Activated CD8-positive, alpha-beta memory T cell treated with anti-CD3 and anti-CD28 coated beads, Interleukin-2, amount 50 U/mL, for 24 hours (primary cell): Measurements from ENCODE around the gene TP53I11.

Experiments
- DNase-seq: peaks from one replicate; pipeline ENCODE4 v3.0.0-alpha.2; 2020; ENCODE audit errors: extremely low read depth

The TP53I11 gene

DNA sequence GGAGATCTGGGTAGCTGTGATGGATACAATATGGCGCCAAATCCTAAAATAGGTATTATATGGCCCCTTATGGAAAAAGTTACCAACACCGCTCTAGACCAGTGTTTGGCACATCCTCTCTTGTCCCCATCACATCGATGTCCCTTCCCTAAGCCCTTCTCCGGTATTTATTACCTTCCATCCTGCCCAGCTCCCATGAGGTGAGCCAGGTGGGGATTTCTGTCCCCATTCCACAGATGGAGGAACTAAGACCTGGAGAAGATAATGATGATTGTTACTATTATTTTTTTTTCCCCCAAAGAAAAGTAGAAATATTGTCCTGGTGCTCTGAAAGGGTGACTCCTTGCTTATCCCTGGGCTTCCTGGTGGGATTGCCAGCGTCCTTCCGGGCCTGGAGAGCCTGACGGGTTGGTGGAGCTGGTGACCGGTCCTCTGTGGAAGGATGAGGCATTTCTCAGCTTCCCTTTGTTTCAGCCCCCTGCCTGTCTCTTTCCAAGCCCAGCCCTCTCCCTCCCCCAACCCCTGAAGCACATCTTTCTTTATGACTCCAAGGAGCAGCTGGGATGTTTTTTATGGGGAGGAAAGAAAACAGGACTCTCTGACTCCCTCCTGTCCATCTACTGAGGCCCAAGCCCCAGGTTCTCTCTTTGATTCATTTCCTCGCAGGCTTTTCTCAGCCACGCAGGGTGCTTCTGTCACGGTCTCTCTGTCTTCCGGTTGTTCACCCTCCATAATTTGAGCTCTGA lies 65.4 kb downstream of the TP53I11 start:
- no peak for DNase-seq

DNA sequence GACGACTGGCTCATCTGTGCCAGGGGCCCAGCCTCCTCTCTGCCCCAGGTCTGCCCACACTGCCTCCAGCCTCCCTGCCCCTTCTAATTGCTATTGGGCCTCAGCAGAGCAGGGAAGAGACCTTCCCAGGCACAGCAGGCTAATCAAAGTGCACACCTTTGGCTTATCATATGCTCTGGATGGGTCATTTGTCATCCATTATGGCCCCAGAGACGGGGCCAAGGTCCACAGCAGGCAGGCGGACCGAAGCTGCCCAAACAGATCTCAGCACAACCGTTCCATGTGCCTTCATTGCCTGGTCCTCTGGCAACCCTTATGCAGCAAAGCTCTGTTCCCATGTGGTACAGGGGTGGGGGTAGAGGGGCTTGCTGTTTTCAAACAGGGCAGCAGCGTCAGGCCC lies 66.6 kb downstream of the TP53I11 start:
- no peak for DNase-seq

DNA sequence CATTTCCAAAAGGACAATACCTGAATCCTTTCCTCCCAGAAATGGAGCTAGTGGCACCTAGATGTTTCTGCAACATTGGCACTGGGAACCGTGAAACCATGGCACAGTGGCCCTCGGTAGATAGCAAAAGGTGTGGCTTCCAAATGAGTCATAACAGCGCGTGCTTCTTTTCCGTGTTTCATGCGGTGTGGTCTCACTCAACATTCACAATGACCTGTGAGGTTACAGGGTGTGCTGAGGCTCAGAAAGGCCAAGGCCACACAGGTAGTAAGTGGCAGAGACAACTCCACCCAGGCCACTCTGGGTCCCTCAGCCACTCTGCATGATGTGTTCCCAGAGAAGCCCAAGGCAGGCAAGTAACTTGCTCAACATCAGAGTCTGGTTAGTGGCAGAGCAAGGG lies 67.4 kb downstream of the TP53I11 start:
- no peak for DNase-seq
